Uterus (tissue), 2 donors: ENCODE data around the gene NREP.

Experiments used
- CTCF ChIP-seq, 4 experiments: fragments of 200-600 bp in 2 of 4; fragments of 450-650 bp in 2 of 4; sonication (generic) in 2 of 4; IDR thresholded peaks; one replicate each; pipeline ENCODE4 v1.5.1; 2016 to 2019; ENCODE audit warnings: antibody characterized with exemption in 4 of 4, mild to moderate bottlenecking in 2 of 4, moderate library complexity in 1 of 4
- POLR2A ChIP-seq, 2 donors: fragments of 450-650 bp; IDR thresholded peaks; one replicate each; pipeline ENCODE4 v1.6.1; 2016; ENCODE audit warnings: antibody characterized with exemption in 2 of 2, mild to moderate bottlenecking in 1 of 2, moderate library complexity in 1 of 2

GRCh38 chr5:111753884-111754589, 3.0 kb downstream of the NREP start:
- no peak for TF ChIP-seq POLR2A (IDR thresholded peaks at IDR 0.05)
- TF ChIP-seq CTCF (IDR thresholded peaks at IDR 0.05) = no peak
